Measurements from ENCODE around the gene DLD. TPM values are rescaled to one million over a fixed set of nuclear protein-coding genes. Genes with fewer than 3 reads are reported as not detected.

DLD gene
- total and polyA plus RNA-seq, 2 experiments from 2014 or later: 38.1 to 76.2 TPM

DNA sequence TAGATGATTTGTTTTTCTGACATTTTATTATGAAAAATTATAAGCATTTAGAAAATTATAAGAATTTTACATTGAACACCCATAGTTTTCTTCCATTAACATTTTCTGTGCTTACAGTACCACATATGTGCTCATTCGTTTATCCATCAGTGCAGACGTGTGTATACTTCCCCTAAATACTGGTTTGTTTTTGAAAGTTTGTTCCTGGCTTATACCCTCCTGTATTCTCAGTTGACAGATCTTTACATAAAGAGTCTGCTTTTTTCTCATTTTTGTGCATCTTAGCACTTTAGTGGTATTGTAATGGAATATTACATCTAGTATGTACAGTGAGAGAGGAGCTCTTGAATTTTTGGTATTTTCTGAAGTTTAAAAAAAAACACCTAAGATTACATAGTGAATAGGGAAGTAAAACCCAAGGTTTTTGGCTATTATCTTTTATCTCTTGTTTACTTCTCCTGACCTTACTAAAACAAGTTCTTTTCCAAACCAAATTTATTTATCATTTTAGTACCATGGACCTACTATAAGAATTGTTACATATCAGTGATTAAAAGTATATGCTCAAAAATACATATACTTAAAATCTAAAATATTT is 8.1 kb downstream of the DLD start:
- no peak overlapping the region for H2AFZ ChIP-seq
- no peak overlapping the region for H3K27ac ChIP-seq (ENCODE audit: low read depth)
- H3K4me3 ChIP-seq: no peak overlapping the region
- H3K4me3 Mint-ChIP-seq: no peak overlapping the region
- H3K4me1 ChIP-seq (ENCODE audit: insufficient read depth): peaks cover 10% of the 10 kb centered on the region
- H3K27me3 Mint-ChIP-seq (ENCODE audit: insufficient read depth, low read depth, poor library complexity): no peaks in the 10 kb centered on the region
- H3K9me3 Mint-ChIP-seq: no peaks in the 10 kb centered on the region
- H3K79me2 ChIP-seq (replicated peaks; ENCODE audit: insufficient read depth): peaks cover 74% of the 10 kb centered on the region
- H3F3A ChIP-seq (replicated peaks; ENCODE audit: low read depth): no peaks in the 10 kb centered on the region
- TF ChIP-seq CREB1 (CRISPR knock-in tag; IDR thresholded peaks at IDR 0.05; ENCODE audit: low read depth) (no peak), JUNB (IDR thresholded peaks at IDR 0.05; ENCODE audit: unreplicated experiment) (no peak), ZNF114 (CRISPR knock-in tag; IDR thresholded peaks at IDR 0.05) (no peak), STAT1 (IDR thresholded peaks at IDR 0.05; ENCODE audit: unreplicated experiment) (no peak), EZH2phosphoT487 (IDR thresholded peaks at IDR 0.05; ENCODE audit: unreplicated experiment) (no peak), ZNF331 (CRISPR knock-in tag; IDR thresholded peaks at IDR 0.05; ENCODE audit: low read depth) (no peak)
- TF ChIP-seq, protein P1, sequence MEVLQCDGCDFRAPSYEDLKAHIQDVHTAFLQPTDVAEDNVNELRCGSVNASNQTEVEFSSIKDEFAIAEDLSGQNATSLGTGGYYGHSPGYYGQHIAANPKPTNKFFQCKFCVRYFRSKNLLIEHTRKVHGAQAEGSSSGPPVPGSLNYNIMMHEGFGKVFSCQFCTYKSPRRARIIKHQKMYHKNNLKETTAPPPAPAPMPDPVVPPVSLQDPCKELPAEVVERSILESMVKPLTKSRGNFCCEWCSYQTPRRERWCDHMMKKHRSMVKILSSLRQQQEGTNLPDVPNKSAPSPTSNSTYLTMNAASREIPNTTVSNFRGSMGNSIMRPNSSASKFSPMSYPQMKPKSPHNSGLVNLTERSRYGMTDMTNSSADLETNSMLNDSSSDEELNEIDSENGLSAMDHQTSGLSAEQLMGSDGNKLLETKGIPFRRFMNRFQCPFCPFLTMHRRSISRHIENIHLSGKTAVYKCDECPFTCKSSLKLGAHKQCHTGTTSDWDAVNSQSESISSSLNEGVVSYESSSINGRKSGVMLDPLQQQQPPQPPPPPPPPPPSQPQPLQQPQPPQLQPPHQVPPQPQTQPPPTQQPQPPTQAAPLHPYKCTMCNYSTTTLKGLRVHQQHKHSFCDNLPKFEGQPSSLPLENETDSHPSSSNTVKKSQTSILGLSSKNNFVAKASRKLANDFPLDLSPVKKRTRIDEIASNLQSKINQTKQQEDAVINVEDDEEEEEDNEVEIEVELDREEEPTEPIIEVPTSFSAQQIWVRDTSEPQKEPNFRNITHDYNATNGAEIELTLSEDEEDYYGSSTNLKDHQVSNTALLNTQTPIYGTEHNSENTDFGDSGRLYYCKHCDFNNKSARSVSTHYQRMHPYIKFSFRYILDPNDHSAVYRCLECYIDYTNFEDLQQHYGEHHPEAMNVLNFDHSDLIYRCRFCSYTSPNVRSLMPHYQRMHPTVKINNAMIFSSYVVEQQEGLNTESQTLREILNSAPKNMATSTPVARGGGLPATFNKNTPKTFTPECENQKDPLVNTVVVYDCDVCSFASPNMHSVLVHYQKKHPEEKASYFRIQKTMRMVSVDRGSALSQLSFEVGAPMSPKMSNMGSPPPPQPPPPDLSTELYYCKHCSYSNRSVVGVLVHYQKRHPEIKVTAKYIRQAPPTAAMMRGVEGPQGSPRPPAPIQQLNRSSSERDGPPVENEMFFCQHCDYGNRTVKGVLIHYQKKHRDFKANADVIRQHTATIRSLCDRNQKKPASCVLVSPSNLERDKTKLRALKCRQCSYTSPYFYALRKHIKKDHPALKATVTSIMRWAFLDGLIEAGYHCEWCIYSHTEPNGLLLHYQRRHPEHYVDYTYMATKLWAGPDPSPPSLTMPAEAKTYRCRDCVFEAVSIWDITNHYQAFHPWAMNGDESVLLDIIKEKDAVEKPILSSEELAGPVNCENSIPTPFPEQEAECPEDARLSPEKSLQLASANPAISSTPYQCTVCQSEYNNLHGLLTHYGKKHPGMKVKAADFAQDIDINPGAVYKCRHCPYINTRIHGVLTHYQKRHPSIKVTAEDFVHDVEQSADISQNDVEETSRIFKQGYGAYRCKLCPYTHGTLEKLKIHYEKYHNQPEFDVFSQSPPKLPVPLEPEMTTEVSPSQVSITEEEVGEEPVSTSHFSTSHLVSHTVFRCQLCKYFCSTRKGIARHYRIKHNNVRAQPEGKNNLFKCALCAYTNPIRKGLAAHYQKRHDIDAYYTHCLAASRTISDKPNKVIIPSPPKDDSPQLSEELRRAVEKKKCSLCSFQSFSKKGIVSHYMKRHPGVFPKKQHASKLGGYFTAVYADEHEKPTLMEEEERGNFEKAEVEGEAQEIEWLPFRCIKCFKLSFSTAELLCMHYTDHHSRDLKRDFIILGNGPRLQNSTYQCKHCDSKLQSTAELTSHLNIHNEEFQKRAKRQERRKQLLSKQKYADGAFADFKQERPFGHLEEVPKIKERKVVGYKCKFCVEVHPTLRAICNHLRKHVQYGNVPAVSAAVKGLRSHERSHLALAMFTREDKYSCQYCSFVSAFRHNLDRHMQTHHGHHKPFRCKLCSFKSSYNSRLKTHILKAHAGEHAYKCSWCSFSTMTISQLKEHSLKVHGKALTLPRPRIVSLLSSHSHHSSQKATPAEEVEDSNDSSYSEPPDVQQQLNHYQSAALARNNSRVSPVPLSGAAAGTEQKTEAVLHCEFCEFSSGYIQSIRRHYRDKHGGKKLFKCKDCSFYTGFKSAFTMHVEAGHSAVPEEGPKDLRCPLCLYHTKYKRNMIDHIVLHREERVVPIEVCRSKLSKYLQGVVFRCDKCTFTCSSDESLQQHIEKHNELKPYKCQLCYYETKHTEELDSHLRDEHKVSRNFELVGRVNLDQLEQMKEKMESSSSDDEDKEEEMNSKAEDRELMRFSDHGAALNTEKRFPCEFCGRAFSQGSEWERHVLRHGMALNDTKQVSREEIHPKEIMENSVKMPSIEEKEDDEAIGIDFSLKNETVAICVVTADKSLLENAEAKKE (CRISPR knock-in tag; IDR thresholded peaks at IDR 0.05): no peak
- TF ChIP-seq, protein P2, sequence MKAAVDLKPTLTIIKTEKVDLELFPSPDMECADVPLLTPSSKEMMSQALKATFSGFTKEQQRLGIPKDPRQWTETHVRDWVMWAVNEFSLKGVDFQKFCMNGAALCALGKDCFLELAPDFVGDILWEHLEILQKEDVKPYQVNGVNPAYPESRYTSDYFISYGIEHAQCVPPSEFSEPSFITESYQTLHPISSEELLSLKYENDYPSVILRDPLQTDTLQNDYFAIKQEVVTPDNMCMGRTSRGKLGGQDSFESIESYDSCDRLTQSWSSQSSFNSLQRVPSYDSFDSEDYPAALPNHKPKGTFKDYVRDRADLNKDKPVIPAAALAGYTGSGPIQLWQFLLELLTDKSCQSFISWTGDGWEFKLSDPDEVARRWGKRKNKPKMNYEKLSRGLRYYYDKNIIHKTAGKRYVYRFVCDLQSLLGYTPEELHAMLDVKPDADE (IDR thresholded peaks at IDR 0.05): no peak
- TF ChIP-seq, protein P3, sequence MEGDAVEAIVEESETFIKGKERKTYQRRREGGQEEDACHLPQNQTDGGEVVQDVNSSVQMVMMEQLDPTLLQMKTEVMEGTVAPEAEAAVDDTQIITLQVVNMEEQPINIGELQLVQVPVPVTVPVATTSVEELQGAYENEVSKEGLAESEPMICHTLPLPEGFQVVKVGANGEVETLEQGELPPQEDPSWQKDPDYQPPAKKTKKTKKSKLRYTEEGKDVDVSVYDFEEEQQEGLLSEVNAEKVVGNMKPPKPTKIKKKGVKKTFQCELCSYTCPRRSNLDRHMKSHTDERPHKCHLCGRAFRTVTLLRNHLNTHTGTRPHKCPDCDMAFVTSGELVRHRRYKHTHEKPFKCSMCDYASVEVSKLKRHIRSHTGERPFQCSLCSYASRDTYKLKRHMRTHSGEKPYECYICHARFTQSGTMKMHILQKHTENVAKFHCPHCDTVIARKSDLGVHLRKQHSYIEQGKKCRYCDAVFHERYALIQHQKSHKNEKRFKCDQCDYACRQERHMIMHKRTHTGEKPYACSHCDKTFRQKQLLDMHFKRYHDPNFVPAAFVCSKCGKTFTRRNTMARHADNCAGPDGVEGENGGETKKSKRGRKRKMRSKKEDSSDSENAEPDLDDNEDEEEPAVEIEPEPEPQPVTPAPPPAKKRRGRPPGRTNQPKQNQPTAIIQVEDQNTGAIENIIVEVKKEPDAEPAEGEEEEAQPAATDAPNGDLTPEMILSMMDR (conservative IDR thresholded peaks at IDR 0.05; ENCODE audit: low read depth in 2 of 2): no peak
- ATAC-seq: no peak
- H3K4me2 ChIP-seq: no peak overlapping the region
- no peak for DNase-seq (ENCODE audit: low spot score)
- no peaks in the 10 kb centered on the region for H3K27me3 ChIP-seq (ENCODE audit: insufficient read depth)
- H3K9me2 ChIP-seq (ENCODE audit: insufficient read depth): no peaks in the 10 kb centered on the region
- no peaks in the 10 kb centered on the region; the same call in none of the 2 replicates for H4K20me1 ChIP-seq (replicated peaks; ENCODE audit: insufficient read depth)
- H3K4me1 Mint-ChIP-seq: peaks cover 13% of the 10 kb centered on the region
- no peak overlapping the region for H3K27ac Mint-ChIP-seq
- H3K36me3 ChIP-seq (ENCODE audit: insufficient read depth): no peaks in the 10 kb centered on the region; the same call in 1 of the 2 replicates
- H3K36me3 Mint-ChIP-seq (ENCODE audit: low read depth): peaks cover 29% of the 10 kb centered on the region

All from GM23338 (cell line).